Transverse colon (tissue), 3 donors: ENCODE results near the gene TNPO1.

Source experiments
- CTCF ChIP-seq, 5 experiments: fragments of 200-600 bp in 3 of 5; fragments of 450-650 bp in 2 of 5; sonication (generic) in 3 of 5; IDR thresholded peaks; 1 replicate in 2 of 5; 2 replicates in 3 of 5; pipeline ENCODE4 v1.5.1; 2016 to 2017; ENCODE audit warnings: antibody characterized with exemption in 5 of 5, inconsistent platforms in 3 of 5, mild to moderate bottlenecking in 2 of 5, moderate library complexity in 1 of 5
- EP300 ChIP-seq: sonication (generic); formaldehyde crosslinking; IDR thresholded peaks from one replicate; pipeline ENCODE4 v1.6.1; 2017; ENCODE audit warnings: antibody characterized with exemption, low read depth
- POLR2A ChIP-seq: fragments of 450-650 bp; IDR thresholded peaks from one replicate; pipeline ENCODE4 v1.6.1; 2016; ENCODE audit warnings: antibody characterized with exemption, mild to moderate bottlenecking, moderate library complexity

- TF ChIP-seq POLR2A (no peak), EP300 (no peak), CTCF (IDR thresholded peaks at IDR 0.05) (no peak)
Observed at GRCh38 chr5:72844218-72844603, 27.8 kb downstream of the TNPO1 start.
